Retinal pigment epithelial cell (primary cell): Measurements from ENCODE around the gene KAT6B.

Experiments
- DNase-seq: peaks from one replicate; pipeline ENCODE4 v3.0.0-alpha.2; 2010; ENCODE audit warnings: low read depth
- H3K4me3 ChIP-seq: 2 replicates; pipeline ENCODE4 v1.5.1; 2011; ENCODE audit warnings: mild to moderate bottlenecking, low read length, control low read depth, moderate library complexity
- CTCF ChIP-seq: conservative IDR thresholded peaks from 2 replicates; pipeline ENCODE4 v1.5.1; 2011; ENCODE audit warnings: low read depth, low read length, control low read depth, inconsistent platforms

The KAT6B gene

GRCh38 chr10:74977072-74977471, 150.7 kb downstream of the KAT6B start:
- no peak overlapping the region for H3K4me3 ChIP-seq
- no peak for TF ChIP-seq CTCF
- no peak for DNase-seq

GRCh38 chr10:74977913-74978847, 151.8 kb downstream of the KAT6B start:
- no peak for DNase-seq
- H3K4me3 ChIP-seq, result no peak overlapping the region
- no peak for TF ChIP-seq CTCF

- no peak overlapping the region for H3K4me3 ChIP-seq
- no peak for DNase-seq
- TF ChIP-seq CTCF, result no peak
These were observed 155.6 kb downstream of the KAT6B start for GRCh38 chr10:74981831-74982633.

GRCh38 chr10:74982634-74982982, 156.2 kb downstream of the KAT6B start:
- no peak overlapping the region for H3K4me3 ChIP-seq
- DNase-seq, result no peak
- no peak for TF ChIP-seq CTCF

- no peak overlapping the region for H3K4me3 ChIP-seq
- DNase-seq, result no peak
- TF ChIP-seq CTCF, result no peak
These were observed 157.0 kb downstream of the KAT6B start for GRCh38 chr10:74983383-74983782.

- DNase-seq, result no peak
- H3K4me3 ChIP-seq, result no peak overlapping the region
- no peak for TF ChIP-seq CTCF
These were observed 161.1 kb downstream of the KAT6B start for GRCh38 chr10:74987339-74988053.
